ENCODE results near the gene RBKS.

RBKS gene

DNA sequence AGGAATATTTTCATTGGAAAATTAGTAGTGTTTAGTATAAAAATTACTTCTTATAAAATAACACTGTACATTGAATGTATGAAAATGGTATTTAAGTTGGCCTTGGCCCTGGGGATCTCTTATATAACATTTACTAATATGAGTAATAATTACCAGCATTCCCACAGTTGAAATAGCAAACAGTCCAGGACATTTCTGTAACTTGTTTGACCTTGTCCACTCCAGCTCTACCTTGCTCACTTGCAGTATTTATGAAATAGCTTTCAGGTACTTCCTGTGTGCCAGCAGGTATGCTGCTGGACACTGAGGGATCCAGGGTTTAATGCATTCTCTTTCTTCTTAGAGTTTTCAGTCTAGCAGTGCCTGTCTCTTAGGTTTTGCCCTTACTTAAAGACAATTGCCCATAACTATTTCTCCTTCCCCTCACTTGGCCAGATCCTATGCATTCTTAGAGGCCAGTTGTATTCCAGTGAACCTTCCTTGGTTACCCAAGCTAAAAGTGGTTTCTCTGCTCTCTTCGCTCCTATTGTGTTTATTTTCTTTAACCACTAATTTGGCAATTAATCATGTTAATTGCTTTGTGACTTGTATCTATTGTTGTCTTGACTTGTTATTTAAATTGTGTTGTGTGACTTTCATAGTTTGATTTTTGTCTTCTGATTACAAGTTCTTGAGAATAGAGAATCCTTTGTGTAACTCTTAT lies 26.3 kb upstream of the RBKS start:
- Histone ChIP-seq H3K4me1 (ENCODE audit: control insufficient read depth, insufficient read depth, low read length) (peaks cover 42% of the 10 kb centered on the region), H3K36me3 (ENCODE audit: control insufficient read depth, insufficient read depth, low read length, severe bottlenecking) (no peaks in the 10 kb centered on the region), H3K27me3 (replicated peaks; ENCODE audit: control insufficient read depth, insufficient read depth, low read length) (no peaks in the 10 kb centered on the region), H3K9me3 (ENCODE audit: control insufficient read depth, low read length) (no peaks in the 10 kb centered on the region), H3K4me3 (ENCODE audit: low read length) (no peak overlapping the region), H3K9ac (ENCODE audit: low read length) (no peak overlapping the region)
- no peak for DNase-seq (ENCODE audit: low read depth)

DNA sequence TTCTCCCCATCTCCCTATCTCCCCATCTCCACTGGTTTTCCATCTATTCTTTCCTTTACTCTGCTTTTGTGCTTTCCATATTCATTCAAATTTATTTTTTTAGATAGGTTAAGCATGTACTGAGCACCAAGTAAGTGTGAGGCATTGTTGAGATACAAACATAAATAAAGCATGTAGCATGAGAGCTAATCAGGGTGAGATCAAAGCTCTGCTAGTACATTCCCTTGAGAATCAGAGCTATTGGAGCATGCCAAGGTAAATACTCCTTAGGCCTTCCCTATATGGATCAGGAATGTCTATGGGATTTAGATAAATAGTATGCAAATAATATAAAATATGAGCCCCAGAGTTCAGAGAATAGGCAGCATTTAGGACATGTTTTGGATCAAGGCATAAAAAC lies 25.7 kb upstream of the RBKS start:
- Histone ChIP-seq H3K4me3 (ENCODE audit: low read length) (peak overlapping the region; percentile 61), H3K36me3 (ENCODE audit: control insufficient read depth, insufficient read depth, low read length, severe bottlenecking) (no peaks in the 10 kb centered on the region), H3K9ac (ENCODE audit: low read length) (peak overlapping the region; percentile 57), H3K27me3 (replicated peaks; ENCODE audit: control insufficient read depth, insufficient read depth, low read length) (no peaks in the 10 kb centered on the region), H3K9me3 (ENCODE audit: control insufficient read depth, low read length) (no peaks in the 10 kb centered on the region), H3K4me1 (ENCODE audit: control insufficient read depth, insufficient read depth, low read length) (peaks cover 42% of the 10 kb centered on the region)
- no peak for DNase-seq (ENCODE audit: low read depth)

DNA sequence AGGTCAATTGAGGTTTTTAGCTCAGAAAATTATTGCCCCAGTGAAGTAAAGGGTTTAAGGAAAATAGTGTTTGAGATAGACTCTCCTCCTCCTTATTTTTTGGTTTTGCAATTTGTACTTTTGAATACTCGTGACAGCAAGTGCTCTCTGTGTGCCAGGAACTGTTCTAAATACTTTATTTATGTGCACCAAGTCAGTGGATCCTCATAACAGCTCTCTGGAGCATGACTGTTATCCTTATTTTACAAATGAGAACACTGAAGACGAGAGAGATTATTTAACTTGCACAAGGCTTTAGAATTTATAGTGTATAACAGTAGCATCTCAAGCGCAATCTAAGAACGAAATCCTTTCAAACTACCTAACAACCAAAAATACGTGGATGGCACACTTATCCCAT lies 25.0 kb upstream of the RBKS start:
- H3K4me1 ChIP-seq (ENCODE audit: control insufficient read depth, insufficient read depth, low read length): peaks cover 42% of the 10 kb centered on the region
- peak overlapping the region; percentile 70 for H3K9ac ChIP-seq (ENCODE audit: low read length)
- peak overlapping the region; percentile 61 for H3K4me3 ChIP-seq (ENCODE audit: low read length)
- DNase-seq (ENCODE audit: low read depth): no peak
- H3K36me3 ChIP-seq (ENCODE audit: control insufficient read depth, insufficient read depth, low read length, severe bottlenecking): no peaks in the 10 kb centered on the region
- no peaks in the 10 kb centered on the region for H3K9me3 ChIP-seq (ENCODE audit: control insufficient read depth, low read length)
- H3K27me3 ChIP-seq (replicated peaks; ENCODE audit: control insufficient read depth, insufficient read depth, low read length): no peaks in the 10 kb centered on the region

DNA sequence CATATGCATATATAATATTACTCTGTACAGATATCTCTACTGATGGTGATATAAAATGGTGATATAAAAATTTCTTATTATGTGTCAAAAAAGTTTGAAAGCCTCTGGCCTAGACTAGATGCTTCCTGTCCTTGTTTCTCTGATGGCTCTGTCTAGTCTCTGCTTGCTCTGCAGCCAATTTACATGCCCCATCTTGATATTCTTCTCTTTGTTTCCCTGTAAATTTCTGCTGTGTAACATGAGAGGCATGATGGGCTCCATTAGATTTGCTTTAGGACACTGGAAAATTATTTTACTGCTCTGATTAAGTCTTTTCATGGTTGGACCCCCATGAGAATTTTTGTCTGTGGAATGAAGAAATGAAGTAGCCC lies 24.6 kb upstream of the RBKS start:
- Histone ChIP-seq H3K4me3 (ENCODE audit: low read length) (peak overlapping the region; percentile 31), H3K9me3 (ENCODE audit: control insufficient read depth, low read length) (no peaks in the 10 kb centered on the region), H3K9ac (ENCODE audit: low read length) (peak overlapping the region; percentile 70), H3K4me1 (ENCODE audit: control insufficient read depth, insufficient read depth, low read length) (peaks cover 42% of the 10 kb centered on the region), H3K36me3 (ENCODE audit: control insufficient read depth, insufficient read depth, low read length, severe bottlenecking) (no peaks in the 10 kb centered on the region), H3K27me3 (replicated peaks; ENCODE audit: control insufficient read depth, insufficient read depth, low read length) (no peaks in the 10 kb centered on the region)
- no peak for DNase-seq (ENCODE audit: low read depth)

DNA sequence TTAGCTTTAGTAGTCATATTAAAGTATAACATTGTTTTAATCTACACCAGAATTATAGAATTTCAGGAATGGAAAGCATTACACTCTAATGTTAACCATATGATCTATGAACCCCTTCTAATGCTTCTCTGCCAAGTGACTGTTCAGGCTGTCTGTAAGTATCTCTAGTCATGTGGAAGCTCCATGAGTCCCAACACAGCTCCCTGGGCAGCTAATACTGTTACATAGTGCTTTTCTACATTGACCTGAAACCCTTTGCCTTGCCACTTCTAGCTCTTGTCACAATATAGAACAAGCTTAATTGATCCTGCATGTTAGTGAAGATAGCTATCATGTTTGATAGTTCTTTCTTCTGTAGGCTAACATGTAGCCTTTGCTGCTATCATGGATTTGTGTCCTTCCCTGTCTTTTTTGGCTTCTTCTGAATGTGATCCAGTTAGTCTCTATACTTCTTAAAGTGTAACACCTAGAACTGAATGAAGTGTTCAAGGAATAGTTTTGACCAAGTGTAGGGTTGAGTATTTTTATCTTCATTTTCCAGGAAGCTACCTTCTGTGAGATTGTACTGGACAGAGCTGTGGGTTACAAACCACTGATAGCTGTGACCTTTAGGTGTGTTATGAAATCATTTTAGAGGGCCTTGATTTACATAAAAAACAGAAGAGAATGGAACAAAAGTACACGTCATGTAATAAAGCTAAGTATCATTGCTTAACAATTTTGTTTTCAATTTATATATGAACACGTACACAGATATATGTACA lies 24.0 kb upstream of the RBKS start:
- H3K4me1 ChIP-seq (ENCODE audit: control insufficient read depth, insufficient read depth, low read length): peaks cover 42% of the 10 kb centered on the region
- H3K36me3 ChIP-seq (ENCODE audit: control insufficient read depth, insufficient read depth, low read length, severe bottlenecking): no peaks in the 10 kb centered on the region
- H3K4me3 ChIP-seq (ENCODE audit: low read length): peak overlapping the region; percentile 31
- no peaks in the 10 kb centered on the region for H3K27me3 ChIP-seq (replicated peaks; ENCODE audit: control insufficient read depth, insufficient read depth, low read length)
- H3K9ac ChIP-seq (ENCODE audit: low read length): peak overlapping the region; percentile 70
- peak; percentile 46 for DNase-seq (ENCODE audit: low read depth)
- no peaks in the 10 kb centered on the region for H3K9me3 ChIP-seq (ENCODE audit: control insufficient read depth, low read length)

DNA sequence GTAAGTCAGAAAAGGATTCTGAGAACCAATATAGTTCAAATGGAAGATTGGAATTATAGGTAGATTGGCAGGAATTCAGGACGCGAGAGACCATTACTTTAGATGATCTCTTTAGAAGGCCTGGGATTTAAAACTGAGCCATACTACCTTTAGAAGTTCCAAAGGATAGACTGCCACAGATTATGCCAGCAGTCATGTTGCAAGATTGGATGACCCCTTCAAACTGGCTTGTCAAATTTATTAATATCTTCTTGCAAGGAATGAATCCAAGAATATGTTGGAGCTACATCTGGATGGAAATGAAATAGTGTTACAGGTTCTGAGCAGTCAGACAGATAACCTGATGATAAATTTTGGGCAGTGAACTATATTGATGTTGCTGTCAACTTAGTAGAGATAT lies 22.3 kb upstream of the RBKS start:
- H3K36me3 ChIP-seq (ENCODE audit: control insufficient read depth, insufficient read depth, low read length, severe bottlenecking): no peaks in the 10 kb centered on the region
- no peak overlapping the region for H3K4me3 ChIP-seq (ENCODE audit: low read length)
- H3K9me3 ChIP-seq (ENCODE audit: control insufficient read depth, low read length): no peaks in the 10 kb centered on the region
- H3K4me1 ChIP-seq (ENCODE audit: control insufficient read depth, insufficient read depth, low read length): peaks cover 42% of the 10 kb centered on the region
- H3K27me3 ChIP-seq (replicated peaks; ENCODE audit: control insufficient read depth, insufficient read depth, low read length): no peaks in the 10 kb centered on the region
- DNase-seq (ENCODE audit: low read depth): no peak
- H3K9ac ChIP-seq (ENCODE audit: low read length): no peak overlapping the region

DNA sequence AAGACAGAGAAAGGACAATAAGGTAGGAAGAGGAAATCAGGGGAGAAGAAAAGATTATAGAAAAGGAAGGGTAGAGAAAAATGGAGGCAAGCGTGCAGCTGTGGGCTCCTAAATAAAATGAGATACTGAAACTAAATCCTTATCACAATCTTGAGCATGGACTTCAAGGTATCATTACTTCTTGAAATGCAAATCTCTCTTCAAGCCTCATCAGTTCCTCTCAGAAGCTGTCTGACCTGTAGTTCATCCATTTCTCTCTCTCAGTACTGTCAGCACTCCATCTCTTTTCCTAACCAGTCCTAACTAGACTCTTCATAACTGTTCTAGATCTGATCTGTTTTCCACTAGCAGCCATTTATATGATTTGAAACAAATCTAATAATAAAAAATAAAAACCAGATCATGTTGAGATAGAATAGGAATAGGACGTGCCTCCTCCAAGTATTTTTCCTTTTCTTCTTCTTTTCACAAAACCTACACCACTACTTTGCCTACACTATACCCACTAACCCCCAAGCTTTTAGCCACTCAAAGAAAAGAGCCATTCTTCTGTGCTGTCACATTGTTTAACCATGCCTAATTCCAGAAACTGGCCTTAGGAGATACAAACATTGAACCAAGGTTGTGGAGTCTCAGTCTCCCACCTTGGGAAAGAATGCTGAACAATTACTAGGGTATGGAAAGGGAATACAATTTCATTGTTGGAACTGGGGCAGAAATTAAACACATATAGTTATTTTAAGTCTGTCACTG lies 21.4 kb upstream of the RBKS start:
- no peak for DNase-seq (ENCODE audit: low read depth)
- H3K9me3 ChIP-seq (ENCODE audit: control insufficient read depth, low read length): no peaks in the 10 kb centered on the region
- H3K36me3 ChIP-seq (ENCODE audit: control insufficient read depth, insufficient read depth, low read length, severe bottlenecking): no peaks in the 10 kb centered on the region
- H3K9ac ChIP-seq (ENCODE audit: low read length): no peak overlapping the region
- H3K27me3 ChIP-seq (replicated peaks; ENCODE audit: control insufficient read depth, insufficient read depth, low read length): no peaks in the 10 kb centered on the region
- no peak overlapping the region for H3K4me3 ChIP-seq (ENCODE audit: low read length)
- peaks cover 40% of the 10 kb centered on the region for H3K4me1 ChIP-seq (ENCODE audit: control insufficient read depth, insufficient read depth, low read length)

DNA sequence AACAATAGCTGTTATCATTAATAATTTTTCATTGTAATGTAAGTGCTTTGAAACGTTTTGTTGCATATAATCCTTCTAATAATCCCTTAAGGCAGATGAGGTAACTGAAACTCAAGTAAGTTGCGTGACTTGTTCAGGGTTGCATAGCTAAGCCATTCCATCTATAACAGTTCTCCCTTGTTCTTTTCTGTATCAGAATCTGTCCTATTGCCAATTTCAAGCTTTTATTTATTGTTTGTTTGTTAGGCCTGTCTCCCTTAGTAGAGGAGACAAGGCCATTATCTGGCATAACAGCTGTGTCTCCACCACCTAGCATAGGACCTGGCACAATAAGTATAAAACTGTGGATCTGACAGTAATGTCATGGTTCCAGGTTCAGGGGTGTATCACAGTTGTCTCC lies 19.7 kb upstream of the RBKS start:
- Histone ChIP-seq H3K27me3 (replicated peaks; ENCODE audit: control insufficient read depth, insufficient read depth, low read length) (no peaks in the 10 kb centered on the region), H3K4me3 (ENCODE audit: low read length) (no peak overlapping the region), H3K9me3 (ENCODE audit: control insufficient read depth, low read length) (no peaks in the 10 kb centered on the region), H3K4me1 (ENCODE audit: control insufficient read depth, insufficient read depth, low read length) (peaks cover 24% of the 10 kb centered on the region), H3K9ac (ENCODE audit: low read length) (no peak overlapping the region), H3K36me3 (ENCODE audit: control insufficient read depth, insufficient read depth, low read length, severe bottlenecking) (no peaks in the 10 kb centered on the region)
- no peak for DNase-seq (ENCODE audit: low read depth)

DNA sequence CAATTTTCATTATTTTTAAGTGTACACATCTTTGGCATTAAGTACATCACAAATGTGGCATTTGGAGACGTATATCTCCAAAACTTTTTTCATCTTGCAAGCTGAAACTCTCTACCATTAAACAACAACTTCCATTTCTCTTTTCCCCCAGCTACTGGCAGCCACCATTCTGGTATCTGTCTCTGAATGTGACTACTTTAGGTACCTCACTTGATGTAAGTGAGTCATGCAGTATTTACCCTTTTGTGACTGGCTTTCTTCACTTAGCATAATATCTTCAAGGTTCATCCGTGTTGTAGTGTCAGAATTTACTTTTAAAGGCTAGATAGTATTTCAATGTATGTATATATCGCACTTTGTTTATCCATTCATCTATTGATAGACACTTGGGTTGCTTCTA lies 17.4 kb upstream of the RBKS start:
- peaks cover 25% of the 10 kb centered on the region for H3K4me1 ChIP-seq (ENCODE audit: control insufficient read depth, insufficient read depth, low read length)
- H3K36me3 ChIP-seq (ENCODE audit: control insufficient read depth, insufficient read depth, low read length, severe bottlenecking): no peaks in the 10 kb centered on the region
- no peaks in the 10 kb centered on the region for H3K27me3 ChIP-seq (replicated peaks; ENCODE audit: control insufficient read depth, insufficient read depth, low read length)
- no peak overlapping the region for H3K9ac ChIP-seq (ENCODE audit: low read length)
- no peaks in the 10 kb centered on the region for H3K9me3 ChIP-seq (ENCODE audit: control insufficient read depth, low read length)
- H3K4me3 ChIP-seq (ENCODE audit: low read length): no peak overlapping the region
- no peak for DNase-seq (ENCODE audit: low read depth)

DNA sequence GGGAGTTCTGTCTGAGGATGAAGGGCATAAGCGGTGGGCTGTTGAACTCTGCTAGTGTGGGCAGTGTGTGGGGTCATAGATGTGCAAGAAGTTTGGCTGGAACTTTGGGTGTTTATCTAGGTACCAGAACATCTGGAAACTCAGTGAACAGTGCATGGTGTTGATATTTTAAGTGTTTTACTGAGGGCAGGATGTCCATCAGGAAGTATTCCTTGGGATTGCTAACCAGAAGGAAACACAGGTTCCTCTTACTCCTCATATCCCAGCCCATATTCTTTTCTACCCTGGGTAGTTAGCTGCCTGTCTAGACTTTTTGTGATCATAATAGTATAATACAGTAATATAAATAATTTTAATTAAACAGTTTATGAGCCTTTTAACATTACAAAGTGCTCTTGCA lies 15.9 kb upstream of the RBKS start:
- no peaks in the 10 kb centered on the region for H3K27me3 ChIP-seq (replicated peaks; ENCODE audit: control insufficient read depth, insufficient read depth, low read length)
- no peaks in the 10 kb centered on the region for H3K9me3 ChIP-seq (ENCODE audit: control insufficient read depth, low read length)
- DNase-seq (ENCODE audit: low read depth): no peak
- H3K36me3 ChIP-seq (ENCODE audit: control insufficient read depth, insufficient read depth, low read length, severe bottlenecking): no peaks in the 10 kb centered on the region
- peaks cover 33% of the 10 kb centered on the region for H3K4me1 ChIP-seq (ENCODE audit: control insufficient read depth, insufficient read depth, low read length)
- H3K4me3 ChIP-seq (ENCODE audit: low read length): no peak overlapping the region
- H3K9ac ChIP-seq (ENCODE audit: low read length): no peak overlapping the region

DNA sequence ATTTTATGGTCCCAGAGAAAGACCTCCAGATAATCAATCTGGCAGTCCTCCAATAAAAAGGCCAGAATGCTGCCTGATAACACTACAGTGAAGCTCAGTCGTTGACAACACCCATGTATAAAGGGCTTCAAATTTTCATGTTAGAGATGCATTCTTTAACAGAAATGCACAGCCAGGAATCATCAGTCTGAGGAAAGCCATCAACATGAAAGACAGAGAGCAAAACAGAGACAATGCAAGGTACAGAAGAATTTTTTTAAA lies 14.1 kb upstream of the RBKS start:
- H3K4me1 ChIP-seq (ENCODE audit: control insufficient read depth, insufficient read depth, low read length): peaks cover 34% of the 10 kb centered on the region
- H3K4me3 ChIP-seq (ENCODE audit: low read length): no peak overlapping the region
- no peak overlapping the region for H3K9ac ChIP-seq (ENCODE audit: low read length)
- H3K9me3 ChIP-seq (ENCODE audit: control insufficient read depth, low read length): no peaks in the 10 kb centered on the region
- H3K36me3 ChIP-seq (ENCODE audit: control insufficient read depth, insufficient read depth, low read length, severe bottlenecking): no peaks in the 10 kb centered on the region
- no peaks in the 10 kb centered on the region for H3K27me3 ChIP-seq (replicated peaks; ENCODE audit: control insufficient read depth, insufficient read depth, low read length)
- DNase-seq (ENCODE audit: low read depth): no peak
